NCI-H82 treated with DMSO at 0.1 percent for 48 hours (cell line): ENCODE measurements around the gene ATAD3B.
"Not testable (repeated sequence)": the region's sequence is repeated elsewhere in the genome, so short reads cannot be mapped to it uniquely, and the experiment has no call there.

Experiments
- DNase-seq: peaks from one replicate; lab custom pipeline; 2025; ENCODE audit not compliant: unreplicated experiment; lab: John Stamatoyannopoulos, UW

ATAD3B gene

GRCh38 chr1:1477206-1477605 is 5.6 kb downstream of the ATAD3B start:
- no peak for DNase-seq

DNA sequence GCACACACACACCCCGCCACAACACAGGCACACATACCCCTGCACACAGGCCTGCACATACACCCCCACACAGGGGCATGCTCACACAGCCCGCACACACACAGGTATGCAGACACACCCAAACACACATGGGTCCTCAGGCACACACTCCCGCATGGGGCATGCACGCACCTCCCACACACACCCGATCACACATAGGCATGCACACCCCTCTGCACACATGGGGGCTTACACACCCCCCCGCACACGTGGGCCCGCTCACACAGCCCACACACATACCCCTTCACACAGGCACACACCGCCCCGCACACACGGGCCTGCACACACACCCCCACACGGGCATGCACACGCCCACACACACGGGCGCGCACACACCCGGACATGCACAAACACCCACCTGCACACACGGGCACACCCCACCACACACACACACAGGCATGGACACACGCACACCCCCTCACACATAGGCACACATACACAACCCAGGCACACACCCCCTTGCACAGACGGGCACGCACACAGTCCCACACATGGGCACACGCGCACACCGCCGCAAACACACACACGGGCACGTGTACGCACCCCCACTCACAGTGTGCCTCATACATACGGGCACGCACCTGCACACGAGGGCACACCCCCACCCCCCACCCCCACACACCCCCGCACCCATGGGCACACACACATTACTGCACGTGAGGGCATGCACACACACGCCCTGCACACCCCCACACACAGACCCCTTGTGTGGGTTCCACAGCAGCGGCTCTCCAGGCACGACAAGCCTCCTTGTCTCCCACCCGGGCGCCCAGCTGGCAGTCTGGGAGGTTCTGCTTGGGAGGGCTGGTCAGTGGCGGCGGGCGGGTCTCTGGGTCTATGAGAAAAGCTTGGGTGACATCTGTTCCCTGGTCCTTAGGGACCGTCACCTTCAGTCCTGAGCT is 8.3 kb downstream of the ATAD3B start:
- DNase-seq = no peak

GRCh38 chr1:1480488-1480867 is 8.9 kb downstream of the ATAD3B start:
- DNase-seq = not testable (repeated sequence)

- DNase-seq = not testable (repeated sequence)
These were observed 10.2 kb downstream of the ATAD3B start for GRCh38 chr1:1481811-1482210.

DNA sequence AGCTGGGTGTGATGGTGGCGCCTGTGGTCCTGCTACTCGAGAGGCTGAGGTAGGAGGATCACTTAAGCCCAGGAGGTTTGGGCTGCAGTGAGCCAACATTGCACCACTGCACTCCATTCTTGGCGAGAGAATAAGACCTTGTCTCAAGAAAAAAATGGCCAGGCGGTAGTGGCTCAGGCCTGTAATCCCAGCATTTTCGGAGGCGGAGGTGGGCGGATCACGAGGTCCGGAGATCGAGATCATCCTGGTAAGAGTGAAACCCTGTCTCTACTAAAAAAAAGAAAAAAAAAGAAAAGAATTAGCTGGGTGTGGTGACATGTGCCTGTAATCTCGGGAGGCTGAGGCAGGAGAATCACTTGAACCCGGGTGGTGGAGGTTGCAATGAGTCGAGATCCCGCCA is 11.3 kb downstream of the ATAD3B start:
- DNase-seq = no peak

GRCh38 chr1:1483714-1484113 is 12.1 kb downstream of the ATAD3B start:
- no peak for DNase-seq

DNA sequence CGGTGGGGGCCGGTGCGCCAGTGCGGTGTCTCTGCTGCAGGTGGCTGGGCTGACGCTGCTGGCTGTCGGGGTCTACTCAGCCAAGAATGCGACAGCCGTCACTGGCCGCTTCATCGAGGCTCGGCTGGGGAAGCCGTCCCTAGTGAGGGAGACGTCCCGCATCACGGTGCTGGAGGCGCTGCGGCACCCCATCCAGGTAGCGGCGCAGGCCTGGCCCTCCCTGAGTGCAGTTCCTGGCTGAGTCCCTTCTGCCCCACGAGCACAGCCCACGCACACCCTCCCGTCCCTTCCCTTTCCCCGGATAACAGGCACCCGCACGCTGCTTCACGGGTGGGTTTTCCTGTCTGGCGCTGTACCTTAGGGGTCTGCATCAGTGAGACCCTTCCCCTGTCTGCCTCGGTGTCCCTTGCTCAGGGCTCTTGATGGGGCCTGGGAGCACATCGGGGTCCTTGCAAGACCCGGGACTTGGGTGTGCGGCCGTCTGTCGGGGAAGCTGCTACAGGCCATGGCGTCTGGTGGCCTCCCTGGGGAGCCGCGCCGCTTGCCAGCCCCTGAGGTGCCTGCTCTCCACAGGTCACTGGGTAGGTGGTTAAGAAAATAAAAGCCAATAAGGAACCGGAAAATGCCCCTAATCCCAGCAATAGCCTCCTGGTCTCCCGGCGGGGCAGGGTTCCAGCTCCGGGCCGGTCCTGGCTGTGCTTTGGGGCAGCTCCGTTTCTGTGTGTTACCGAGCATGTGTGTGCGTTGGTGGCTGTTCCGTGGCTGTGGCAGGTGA is 13.6 kb downstream of the ATAD3B start:
- DNase-seq = not testable (repeated sequence)

GRCh38 chr1:1485755-1486317 is 14.3 kb downstream of the ATAD3B start:
- DNase-seq = not testable (repeated sequence)

- DNase-seq = no peak
These were observed 16.1 kb downstream of the ATAD3B start for GRCh38 chr1:1487701-1488100.

GRCh38 chr1:1489231-1489630 is 17.7 kb downstream of the ATAD3B start:
- DNase-seq = no peak

GRCh38 chr1:1489861-1490260 is 18.3 kb downstream of the ATAD3B start:
- no peak for DNase-seq

DNA sequence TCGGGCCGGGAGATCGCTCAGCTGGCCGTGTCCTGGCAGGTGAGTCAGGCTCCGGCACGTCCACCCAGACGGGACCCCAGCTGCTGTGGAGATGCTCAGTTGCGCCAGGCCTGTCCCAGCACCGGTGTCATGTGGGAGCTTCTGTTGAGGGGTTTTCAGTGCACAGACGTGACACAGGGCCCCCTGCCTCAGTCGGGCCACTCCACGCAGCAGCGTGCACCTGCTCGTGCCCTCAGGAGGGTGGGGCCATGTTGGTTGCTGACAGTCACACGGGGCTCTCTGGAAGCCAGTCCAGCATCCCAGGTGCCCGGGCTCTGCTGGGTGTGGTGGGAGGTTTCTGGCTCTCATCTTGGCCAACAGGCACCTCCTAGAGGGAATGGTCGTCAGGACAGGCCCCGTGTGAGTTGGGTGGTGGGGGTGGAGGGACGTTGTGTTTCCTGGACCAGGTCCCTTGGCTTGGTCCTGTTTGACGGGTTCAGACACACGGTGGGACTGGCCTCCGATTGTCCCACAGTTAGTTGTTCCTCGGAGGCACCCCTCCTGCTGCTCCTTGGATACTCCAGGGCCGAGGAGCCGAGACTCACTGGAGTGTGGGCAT is 19.2 kb downstream of the ATAD3B start:
- DNase-seq = no peak

DNA sequence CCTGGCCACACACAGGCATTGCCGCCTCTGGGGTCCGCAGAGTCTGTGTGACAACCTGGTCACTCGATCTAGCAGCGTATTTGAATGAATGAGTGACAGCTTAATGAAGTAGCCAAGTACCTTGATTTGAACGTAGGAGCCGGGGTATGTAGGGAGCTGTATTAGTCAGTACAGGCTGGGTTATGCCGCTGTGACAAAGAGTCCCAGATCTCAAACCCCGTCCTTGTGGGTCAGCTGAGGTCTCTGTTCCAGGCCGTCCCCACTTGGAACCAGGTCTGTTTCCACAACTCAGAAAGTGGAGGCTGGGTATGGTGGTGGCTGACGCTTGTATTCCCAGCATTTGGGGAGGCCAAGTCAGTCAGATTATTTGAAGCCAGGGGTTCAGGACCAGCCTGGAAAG is 20.0 kb downstream of the ATAD3B start:
- no peak for DNase-seq

GRCh38 chr1:1494311-1494710 is 22.7 kb downstream of the ATAD3B start:
- DNase-seq = not testable (repeated sequence)

DNA sequence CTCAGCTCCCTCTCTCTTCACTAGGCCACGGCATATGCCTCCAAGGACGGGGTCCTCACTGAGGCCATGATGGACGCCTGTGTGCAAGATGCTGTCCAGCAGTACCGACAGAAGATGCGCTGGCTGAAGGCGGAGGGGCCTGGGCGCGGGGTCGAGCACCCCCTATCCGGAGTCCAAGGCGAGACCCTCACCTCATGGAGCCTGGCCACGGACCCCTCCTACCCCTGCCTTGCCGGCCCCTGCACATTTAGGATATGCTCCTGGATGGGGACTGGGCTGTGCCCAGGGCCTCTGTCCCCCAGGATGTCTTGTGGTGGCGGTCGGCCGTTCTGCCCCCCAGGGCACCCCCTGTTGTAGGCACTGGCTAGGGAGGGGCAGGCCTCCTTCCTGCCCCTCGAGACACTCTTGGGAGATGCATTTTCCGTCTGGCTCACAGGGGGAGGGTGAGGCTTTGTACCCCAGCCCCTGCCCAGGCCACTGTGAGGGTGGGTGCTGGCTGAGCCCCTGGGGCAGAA is 24.0 kb downstream of the ATAD3B start:
- DNase-seq = not testable (repeated sequence)

- peak; percentile 67 for DNase-seq
These were observed 33.3 kb downstream of the ATAD3B start for GRCh38 chr1:1504777-1505365.

GRCh38 chr1:1505366-1505798 is 33.8 kb downstream of the ATAD3B start:
- peak; percentile 14 for DNase-seq

GRCh38 chr1:1505801-1506200 is 34.2 kb downstream of the ATAD3B start:
- not testable (repeated sequence) for DNase-seq

DNA sequence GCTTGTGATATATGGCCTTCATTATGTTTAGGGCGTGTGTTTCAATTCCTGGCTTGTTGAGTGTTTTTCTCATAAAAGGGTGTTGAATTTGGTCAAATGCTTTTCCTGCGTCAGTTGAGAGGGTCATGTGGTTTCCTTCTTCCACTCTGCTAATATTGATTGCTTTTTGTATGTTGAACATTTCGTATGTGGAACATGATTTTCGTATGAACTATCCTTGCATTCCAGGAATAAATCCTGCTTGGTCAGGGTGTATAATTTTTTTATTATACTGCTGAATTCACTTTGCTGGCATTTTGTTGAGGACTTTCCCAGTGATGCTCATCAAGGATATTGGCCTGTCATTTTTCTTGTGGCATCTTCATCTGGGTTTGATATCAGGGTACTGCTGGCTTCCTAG is 35.7 kb downstream of the ATAD3B start:
- DNase-seq = no peak

DNA sequence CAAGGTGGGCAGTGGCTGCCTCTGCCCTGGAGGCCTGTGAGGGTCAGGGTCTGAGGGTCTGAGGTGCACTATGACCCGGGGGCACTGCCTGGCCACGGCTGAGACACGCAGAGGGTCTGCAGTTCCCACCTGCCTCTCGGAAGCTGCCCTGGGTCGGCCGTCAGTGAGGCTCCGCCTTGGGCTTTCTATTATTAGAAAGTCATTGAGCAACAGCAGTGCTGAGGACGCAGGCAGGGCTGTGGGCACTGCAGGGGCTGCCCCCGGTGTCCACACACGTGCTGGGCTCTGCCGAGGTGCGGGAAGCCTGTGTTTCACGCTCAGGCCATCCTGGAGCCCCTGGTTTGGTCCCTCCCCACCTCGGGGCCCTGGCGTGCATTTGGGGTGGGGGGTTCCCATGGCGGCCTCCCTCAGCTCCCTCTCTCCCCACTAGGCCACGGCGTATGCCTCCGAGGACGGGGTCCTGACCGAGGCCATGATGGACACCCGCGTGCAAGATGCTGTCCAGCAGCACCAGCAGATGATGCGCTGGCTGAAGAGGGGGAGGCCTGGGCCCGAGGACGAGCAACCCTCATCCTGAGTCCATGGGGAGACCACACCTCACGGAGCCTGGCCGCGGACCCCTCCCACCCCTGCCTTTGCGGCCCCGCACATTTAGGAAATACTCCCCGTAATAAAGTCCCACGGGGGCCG is 37.4 kb downstream of the ATAD3B start:
- DNase-seq = not testable (repeated sequence)
